HG02571 (cell line): ENCODE results near the gene EIF6.

Experiments
- ATAC-seq: cut with Tn5 transposase; IDR thresholded peaks from one replicate; pipeline ENCODE4 v1.9.1; 2021; ENCODE audit warnings: mild to moderate bottlenecking, moderate library complexity; ENCODE audit not compliant: unreplicated experiment

The EIF6 gene

DNA sequence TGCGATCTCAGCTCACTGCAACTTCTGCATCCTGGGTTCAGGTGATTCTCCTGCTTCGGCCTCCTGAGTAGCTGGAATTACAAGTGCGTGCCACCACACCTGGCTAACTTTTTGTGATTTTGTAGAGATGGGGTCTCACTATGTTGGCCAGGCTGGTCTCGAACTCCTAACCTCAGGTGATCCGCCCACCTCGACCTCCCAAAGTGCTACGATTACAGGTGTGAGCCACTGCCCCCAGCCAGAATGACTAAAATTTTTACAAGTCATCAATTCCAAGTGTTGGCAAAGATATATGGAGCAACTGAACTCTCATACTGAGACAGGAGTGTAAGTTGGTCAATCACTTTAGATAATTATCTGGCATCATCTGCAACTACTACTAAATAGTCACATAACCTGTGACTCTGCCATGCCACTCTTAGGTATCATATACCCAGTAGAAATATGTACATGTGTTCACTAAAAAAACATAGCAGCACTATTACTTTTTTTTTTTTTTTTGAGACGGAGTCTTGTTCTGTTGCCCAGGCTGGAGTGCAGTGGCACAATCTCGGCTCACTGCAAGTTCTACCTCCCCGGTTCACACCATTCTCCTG lies 3.0 kb downstream of the EIF6 start:
- no peak for ATAC-seq

- ATAC-seq, result no peak
These were observed 4.0 kb downstream of the EIF6 start for GRCh38 chr20:35280523-35280922.

- no peak for ATAC-seq
These were observed 4.9 kb downstream of the EIF6 start for GRCh38 chr20:35279533-35280174.

DNA sequence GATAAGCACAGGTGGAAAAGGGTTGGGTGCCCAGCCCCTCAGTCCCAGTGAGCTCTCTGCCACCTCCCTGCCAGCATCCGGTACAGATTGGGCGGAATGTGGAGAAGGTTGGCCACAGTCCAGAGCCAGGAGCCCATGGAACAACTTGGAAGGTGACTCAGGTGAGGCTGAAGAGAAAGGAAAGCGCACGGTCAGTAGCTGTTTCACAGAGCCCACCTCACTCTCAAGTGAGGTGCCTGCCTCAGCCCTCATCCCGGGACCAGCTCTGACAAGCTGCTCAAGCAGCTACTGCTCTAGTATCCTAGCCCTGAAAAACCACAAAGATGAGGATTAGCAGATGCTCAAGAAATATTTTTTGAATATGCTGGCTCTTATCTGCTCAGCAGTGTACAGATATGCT lies 5.5 kb downstream of the EIF6 start:
- no peak for ATAC-seq

DNA sequence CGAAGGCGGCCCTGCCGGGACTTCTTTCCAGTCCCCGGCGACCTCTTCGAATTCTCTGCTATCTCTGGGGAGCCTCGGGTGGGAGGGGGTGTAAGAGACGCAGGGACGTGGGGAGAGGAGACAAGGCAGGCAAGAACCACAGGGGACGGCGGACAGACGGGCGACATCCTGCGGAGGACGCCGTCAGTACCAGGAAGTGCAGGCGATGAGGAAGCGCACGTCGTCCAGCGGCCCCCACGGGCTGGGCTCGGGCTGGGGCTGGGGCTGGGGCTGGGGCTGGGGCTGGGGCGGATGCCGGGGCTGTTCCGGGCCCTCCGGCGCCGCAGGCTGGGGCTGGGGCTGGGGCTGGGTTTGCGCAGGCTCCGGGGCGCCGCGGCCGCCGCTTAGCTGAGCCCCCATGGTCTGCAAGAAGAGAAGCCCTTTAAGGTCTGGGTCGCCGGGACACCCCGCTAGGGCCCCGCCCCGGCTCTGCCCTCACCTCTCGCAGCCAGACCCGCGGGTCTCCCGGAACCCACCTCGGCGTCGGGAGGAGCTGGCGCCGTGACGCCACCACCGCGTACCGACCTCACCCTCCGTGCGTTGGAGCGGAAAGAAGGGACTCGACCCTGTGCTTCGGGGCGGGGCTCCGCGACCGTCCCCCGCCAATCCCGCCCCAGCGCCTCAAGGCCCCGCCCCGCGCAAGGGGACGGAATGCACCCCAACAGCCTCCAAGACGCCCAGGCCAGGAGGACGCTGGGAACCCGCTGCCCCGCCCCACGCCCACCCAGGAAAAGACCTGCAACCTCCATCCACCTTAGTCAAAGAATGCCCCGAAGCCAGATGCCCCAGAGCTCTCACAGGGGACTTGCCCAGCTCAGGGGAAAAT lies 6.8 kb downstream of the EIF6 start, which contains the start of gene MMP24OS:
MMP24OS (minus strand) TSS at position 592 of the 865 bp plus-strand sequence; CDS start at position 399, 193 bp downstream.
- peak; percentile 82 for ATAC-seq

- ATAC-seq, result no peak
These were observed 7.4 kb downstream of the EIF6 start for GRCh38 chr20:35277127-35277526.

DNA sequence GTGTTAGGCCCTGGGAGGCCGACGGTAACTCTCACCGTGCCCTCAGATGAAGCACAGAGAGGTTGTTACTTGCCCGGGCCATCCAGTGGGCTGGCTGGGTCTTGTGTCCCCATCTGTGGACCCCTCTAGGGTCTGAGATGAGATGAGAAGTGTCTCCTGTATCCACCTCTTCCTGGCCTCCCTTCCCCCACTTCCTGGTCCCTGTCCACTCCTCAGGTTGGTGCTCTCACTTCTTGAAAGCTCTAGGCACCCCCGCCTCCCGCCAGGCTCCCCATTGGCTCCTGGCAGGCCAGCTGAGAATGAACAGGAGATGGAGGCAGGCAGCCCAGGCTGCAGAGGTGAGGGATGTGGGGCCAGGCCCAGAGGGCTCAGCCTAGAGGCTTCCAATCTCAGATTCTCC lies 8.2 kb downstream of the EIF6 start:
- ATAC-seq, result no peak

DNA sequence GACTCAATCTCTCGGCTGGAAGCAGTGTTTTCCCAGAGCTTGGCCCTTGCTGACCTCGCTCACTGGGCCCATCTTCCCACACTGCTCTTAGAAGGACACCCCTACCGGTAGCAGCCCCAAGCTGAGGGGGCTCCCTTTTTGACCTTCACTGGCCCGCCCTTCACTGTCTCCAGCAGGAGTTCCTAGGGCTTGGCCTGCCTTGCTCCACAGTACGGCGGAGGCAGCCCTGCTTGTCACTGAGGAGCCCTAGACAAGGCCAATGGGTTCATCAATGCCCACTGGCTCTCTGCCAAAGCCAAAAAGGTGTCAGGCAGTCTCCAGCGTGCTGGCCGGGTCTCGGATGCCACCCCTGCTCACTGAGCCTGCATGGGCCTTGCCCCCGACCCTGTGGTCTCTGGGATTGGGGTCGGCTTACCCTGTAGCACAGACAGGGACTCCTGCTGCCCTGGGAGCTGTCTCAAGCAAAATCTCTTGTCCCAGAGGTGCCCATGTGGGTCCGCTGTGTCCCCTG lies 8.8 kb downstream of the EIF6 start:
- ATAC-seq, result no peak

- no peak for ATAC-seq
These were observed 10.1 kb downstream of the EIF6 start for GRCh38 chr20:35274172-35275092.

- no peak for ATAC-seq
These were observed 11.0 kb downstream of the EIF6 start for GRCh38 chr20:35273449-35274171.

GRCh38 chr20:35271904-35272303 lies 12.7 kb downstream of the EIF6 start:
- no peak for ATAC-seq

DNA sequence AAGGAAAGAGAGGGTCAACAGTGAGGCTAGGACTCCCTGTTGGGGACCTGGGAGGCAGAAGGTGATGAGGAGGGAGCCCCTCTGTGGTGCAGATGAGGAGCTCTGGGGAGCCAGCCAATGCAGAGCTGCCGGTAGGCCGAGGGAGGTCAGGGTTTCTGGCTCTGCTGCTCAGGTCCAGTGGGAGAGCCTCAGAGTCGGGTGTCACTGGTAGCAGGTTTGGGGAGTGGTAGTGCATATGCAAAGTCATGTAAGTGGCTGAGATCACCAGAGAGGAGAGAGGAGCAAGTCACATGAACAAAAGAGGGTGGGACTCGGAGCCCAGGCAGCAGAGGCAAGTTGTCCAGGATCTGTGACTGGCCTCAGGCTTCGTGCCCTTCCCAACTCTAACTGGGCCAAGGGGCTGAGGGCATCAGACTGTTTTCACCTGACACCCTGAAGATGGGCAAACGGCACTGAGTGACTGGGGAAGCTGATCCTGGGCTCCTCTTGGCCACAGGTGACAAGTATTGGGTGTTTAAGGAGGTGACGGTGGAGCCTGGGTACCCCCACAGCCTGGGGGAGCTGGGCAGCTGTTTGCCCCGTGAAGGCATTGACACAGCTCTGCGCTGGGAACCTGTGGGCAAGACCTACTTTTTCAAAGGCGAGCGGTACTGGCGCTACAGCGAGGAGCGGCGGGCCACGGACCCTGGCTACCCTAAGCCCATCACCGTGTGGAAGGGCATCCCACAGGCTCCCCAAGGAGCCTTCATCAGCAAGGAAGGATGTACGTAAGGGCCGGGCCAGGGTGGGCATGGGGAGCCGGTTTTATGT lies 13.3 kb downstream of the EIF6 start:
- no peak for ATAC-seq

DNA sequence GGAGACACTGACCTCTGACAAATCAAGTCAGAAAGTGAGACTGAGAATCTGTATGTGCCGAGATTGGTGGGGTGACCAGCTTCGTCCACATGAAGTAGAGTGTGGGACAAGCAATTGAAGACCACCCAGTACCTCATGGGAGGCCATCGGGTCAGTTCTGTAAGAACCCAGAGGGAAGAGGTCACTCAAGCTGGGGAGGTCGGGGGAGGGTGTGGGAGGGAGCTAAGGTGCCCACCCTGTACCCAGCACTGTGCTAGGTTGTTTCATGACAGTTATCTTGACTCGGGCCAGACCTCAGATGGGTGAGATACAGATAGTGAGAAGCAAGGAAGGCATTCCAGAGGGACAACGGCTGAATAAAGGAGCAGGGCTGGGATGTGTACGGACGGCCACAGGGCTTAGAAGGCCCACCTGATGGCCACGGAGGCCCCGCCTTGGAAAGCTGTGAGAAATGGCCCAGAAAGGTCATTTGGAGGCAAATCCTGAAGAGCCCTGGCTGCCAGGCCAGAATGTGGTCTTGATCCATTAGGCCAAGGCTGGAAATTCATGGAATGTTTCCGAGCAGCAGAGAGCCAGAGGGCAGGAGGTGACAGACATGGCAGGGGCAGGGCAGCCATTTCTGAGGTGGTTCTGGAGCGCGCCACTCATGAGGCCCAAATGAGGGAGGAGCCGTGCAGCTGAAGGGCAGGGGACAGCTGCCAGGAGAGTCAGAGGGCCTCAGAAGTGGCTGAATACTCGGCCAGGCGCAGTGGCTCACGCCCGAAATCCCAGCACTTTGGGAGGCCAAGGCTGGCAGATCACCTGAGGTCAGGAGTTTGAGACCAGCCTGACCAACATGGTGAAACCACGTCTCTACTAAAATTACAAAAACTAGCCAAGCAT lies 14.3 kb downstream of the EIF6 start:
- no peak for ATAC-seq

GRCh38 chr20:35269055-35269781 lies 15.4 kb downstream of the EIF6 start:
- ATAC-seq, result no peak

DNA sequence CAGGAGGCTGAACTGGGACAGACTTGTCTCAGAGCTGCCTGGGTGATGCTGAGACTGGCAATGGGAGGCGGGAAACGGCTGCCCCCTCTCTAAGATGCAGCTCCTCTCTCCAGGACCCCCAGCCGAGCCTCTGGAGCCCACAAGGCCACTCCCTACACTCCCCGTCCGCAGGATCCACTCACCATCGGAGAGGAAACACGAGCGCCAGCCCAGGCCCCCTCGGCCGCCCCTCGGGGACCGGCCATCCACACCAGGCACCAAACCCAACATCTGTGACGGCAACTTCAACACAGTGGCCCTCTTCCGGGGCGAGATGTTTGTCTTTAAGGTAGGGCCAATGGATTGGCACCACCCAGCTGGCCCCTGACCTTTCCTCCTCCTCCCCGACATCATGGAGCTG lies 17.5 kb downstream of the EIF6 start:
- no peak for ATAC-seq

DNA sequence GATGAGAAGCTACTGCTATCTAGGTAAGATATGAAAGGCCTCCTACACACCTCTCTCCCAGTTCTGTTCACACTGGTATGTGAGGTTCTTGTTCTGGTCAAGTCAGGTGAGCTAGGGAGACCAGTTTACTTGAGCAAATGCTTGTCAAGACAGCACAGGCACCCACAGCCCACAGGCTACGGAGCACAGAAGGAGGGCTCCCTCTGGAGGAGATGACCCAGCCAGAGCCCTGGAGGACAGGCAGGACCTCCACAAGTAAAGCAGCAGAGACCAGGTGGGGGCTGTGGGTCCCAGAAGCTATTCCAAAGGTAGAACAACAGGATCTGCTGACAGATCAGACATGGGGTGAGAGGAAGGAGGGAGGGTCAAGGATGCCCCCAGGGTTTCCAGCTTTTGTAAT lies 19.8 kb downstream of the EIF6 start:
- ATAC-seq, result no peak

DNA sequence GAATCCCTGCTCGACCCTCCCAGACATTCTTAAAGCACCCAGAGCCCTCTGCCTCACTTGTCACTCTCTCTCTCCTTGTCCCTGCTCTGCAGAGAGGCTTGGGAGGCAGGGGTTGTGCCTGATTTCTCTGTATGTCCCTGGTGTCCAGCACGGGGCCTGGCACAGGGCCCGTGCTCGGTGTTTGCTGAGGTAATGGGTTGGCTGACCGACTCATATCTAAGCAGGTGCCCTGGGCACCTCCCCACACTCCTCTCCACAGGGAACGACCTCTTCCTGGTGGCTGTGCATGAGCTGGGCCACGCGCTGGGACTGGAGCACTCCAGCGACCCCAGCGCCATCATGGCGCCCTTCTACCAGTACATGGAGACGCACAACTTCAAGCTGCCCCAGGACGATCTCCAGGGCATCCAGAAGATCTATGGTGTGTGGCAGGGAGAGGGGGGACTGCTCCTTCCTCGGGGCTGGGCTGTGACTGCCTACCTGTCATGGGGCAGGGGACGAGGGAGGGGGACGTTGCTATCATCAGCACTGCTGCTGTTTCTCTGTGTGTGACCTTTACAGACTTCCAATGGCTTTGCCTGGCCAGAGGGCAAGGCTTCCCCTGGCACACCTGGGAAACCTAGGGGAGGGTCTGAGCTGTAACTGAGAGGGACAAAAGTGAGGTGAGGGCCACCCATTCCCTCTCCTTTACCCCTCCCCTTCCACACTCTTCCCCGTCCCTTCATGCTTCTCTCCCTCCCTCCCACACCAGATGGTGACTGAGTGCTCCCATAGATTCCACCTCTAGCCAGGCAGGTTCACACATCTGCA lies 20.8 kb downstream of the EIF6 start:
- ATAC-seq, result no peak
